ENCODE data around the gene CES4A. TPM values are rescaled to one million over a fixed set of nuclear protein-coding genes. Genes with fewer than 3 reads are reported as not detected.
"Not testable (repeated sequence)": the region's sequence is repeated elsewhere in the genome, so short reads cannot be mapped to it uniquely, and the experiment has no call there.

The CES4A gene
- total RNA-seq, 2 experiments from 2014 or later: 14.9 to 16.0 TPM

- Histone ChIP-seq H3K4me1 (ENCODE audit: insufficient read depth, low read length) (peaks cover 9% of the 10 kb centered on the region), H3K4me3 (ENCODE audit: low read length) (no peak overlapping the region), H3K36me3 (ENCODE audit: insufficient read depth, low read length) (peaks cover 56% of the 10 kb centered on the region), H3K9me3 (ENCODE audit: control insufficient read depth in 1 of 2, insufficient read depth in 1 of 2, low read length in 2 of 2) (no peaks in the 10 kb centered on the region), H3K27me3 (ENCODE audit: control insufficient read depth in 1 of 2, insufficient read depth in 2 of 2, low read length in 2 of 2) (no peaks in the 10 kb centered on the region), H3K27ac (ENCODE audit: low read depth in 1 of 2, low read length in 2 of 2) (no peak overlapping the region)
- no peak overlapping the region for H3K27ac Mint-ChIP-seq
- H3K4me1 Mint-ChIP-seq (ENCODE audit: low read depth): peaks cover 8% of the 10 kb centered on the region
- peaks cover 60% of the 10 kb centered on the region for H3K36me3 Mint-ChIP-seq (ENCODE audit: low read depth)
- no peak overlapping the region for H3K4me3 Mint-ChIP-seq
- CTCF ChIA-PET: no interaction called here
- H3K9me3 Mint-ChIP-seq: no peaks in the 10 kb centered on the region
- POLR2A ChIA-PET: no interaction called here
- ATAC-seq (ENCODE audit: poor library complexity) (no peak), DNase-seq (no peak)
- intact Hi-C loops (cut with DNase I, micrococcal nuclease): no loop called here
- peaks cover 7% of the 10 kb centered on the region for H3K27me3 Mint-ChIP-seq
- no peak for TF ChIP-seq CTCF (IDR thresholded peaks at IDR 0.05)
Measured at GRCh38 chr16:66942981-66943380, 45.4 kb upstream of the CES4A start.

GRCh38 chr16:66943426-66944053 lies 44.8 kb upstream of the CES4A start:
- H3K4me1 ChIP-seq (ENCODE audit: insufficient read depth, low read length): peaks cover 15% of the 10 kb centered on the region
- peaks cover 13% of the 10 kb centered on the region for H3K4me1 Mint-ChIP-seq (ENCODE audit: low read depth)
- H3K9me3 Mint-ChIP-seq: no peaks in the 10 kb centered on the region

GRCh38 chr16:66944054-66944441 lies 44.3 kb upstream of the CES4A start:
- no peak for DNase-seq
- Mint-ChIP-seq H3K4me1 (ENCODE audit: low read depth) (peaks cover 16% of the 10 kb centered on the region), H3K27me3 (peaks cover 17% of the 10 kb centered on the region), H3K9me3 (no peaks in the 10 kb centered on the region), H3K36me3 (ENCODE audit: low read depth) (peaks cover 50% of the 10 kb centered on the region), H3K4me3 (peak overlapping the region; percentile 11), H3K27ac (no peak overlapping the region)
- no peak overlapping the region for H3K27ac ChIP-seq (ENCODE audit: low read depth in 1 of 2, low read length in 2 of 2)
- peaks cover 46% of the 10 kb centered on the region for H3K36me3 ChIP-seq (ENCODE audit: insufficient read depth, low read length)
- POLR2A ChIA-PET: interaction anchor here (0.6 kb wide), 1 partner anchor 1380 kb away, joined by 3 read pairs; no protein-coding TSS in a partner anchor
- TF ChIP-seq CTCF (IDR thresholded peaks at IDR 0.05): no peak
- peaks cover 0 to 7% of the 10 kb centered on the region in 2 experiments for H3K9me3 ChIP-seq (ENCODE audit: control insufficient read depth in 1 of 2, insufficient read depth in 1 of 2, low read length in 2 of 2)
- H3K4me3 ChIP-seq (ENCODE audit: low read length): no peak overlapping the region
- no peak for ATAC-seq (ENCODE audit: poor library complexity)
- peaks cover 20% of the 10 kb centered on the region for H3K4me1 ChIP-seq (ENCODE audit: insufficient read depth, low read length)
- CTCF ChIA-PET: interaction anchor here (1.0 to 1.3 kb wide), 2 partner anchors 17 to 113 kb away, joined by 4 read pairs; partner anchors contain the start of genes CES3 and NAE1
- intact Hi-C loops (cut with DNase I, micrococcal nuclease): no loop called here
- H3K27me3 ChIP-seq (ENCODE audit: control insufficient read depth in 1 of 2, insufficient read depth in 2 of 2, low read length in 2 of 2): peaks cover 7 to 9% of the 10 kb centered on the region in 2 experiments

More at GRCh38 chr16:66943426-66944053, 44.8 kb upstream of the CES4A start:
- H3K27me3 ChIP-seq (ENCODE audit: control insufficient read depth in 1 of 2, insufficient read depth in 2 of 2, low read length in 2 of 2): peaks cover 3 to 4% of the 10 kb centered on the region in 2 experiments
- CTCF ChIA-PET: interaction anchor here (1.0 to 1.3 kb wide), 2 partner anchors 18 to 113 kb away, joined by 4 read pairs; partner anchors contain the start of genes CES3 and NAE1
- POLR2A ChIA-PET: interaction anchor here (0.6 kb wide), 1 partner anchor 1380 kb away, joined by 3 read pairs; no protein-coding TSS in a partner anchor
- Mint-ChIP-seq H3K36me3 (ENCODE audit: low read depth) (peaks cover 55% of the 10 kb centered on the region), H3K27ac (no peak overlapping the region), H3K27me3 (peaks cover 12% of the 10 kb centered on the region), H3K4me3 (no peak overlapping the region)
- intact Hi-C loops (cut with DNase I, micrococcal nuclease): no loop called here
- peaks cover 50% of the 10 kb centered on the region for H3K36me3 ChIP-seq (ENCODE audit: insufficient read depth, low read length)
- H3K4me3 ChIP-seq (ENCODE audit: low read length): no peak overlapping the region
- H3K27ac ChIP-seq (ENCODE audit: low read depth in 1 of 2, low read length in 2 of 2): no peak overlapping the region
- H3K9me3 ChIP-seq (ENCODE audit: control insufficient read depth in 1 of 2, insufficient read depth in 1 of 2, low read length in 2 of 2): peaks cover 0 to 2% of the 10 kb centered on the region in 2 experiments
- ATAC-seq (ENCODE audit: poor library complexity) (no peak), DNase-seq (no peak)
- TF ChIP-seq CTCF (IDR thresholded peaks at IDR 0.05): no peak

- H3K9me3 ChIP-seq (ENCODE audit: control insufficient read depth in 1 of 2, insufficient read depth in 1 of 2, low read length in 2 of 2); H3K4me3 ChIP-seq (ENCODE audit: low read length); H3K9me3 Mint-ChIP-seq; H3K27ac Mint-ChIP-seq; intact Hi-C loops (cut with DNase I, micrococcal nuclease); DNase-seq; H3K4me3 Mint-ChIP-seq; ATAC-seq (ENCODE audit: poor library complexity); H3K27ac ChIP-seq (ENCODE audit: low read depth in 1 of 2, low read length in 2 of 2); POLR2A ChIA-PET: not testable (repeated sequence)
- CTCF ChIA-PET: interaction anchor here (1.3 kb wide), 1 partner anchor 114 kb away, joined by 4 read pairs; the partner anchor contains the start of gene NAE1
- Histone ChIP-seq H3K4me1 (ENCODE audit: insufficient read depth, low read length) (peaks cover 24% of the 10 kb centered on the region), H3K27me3 (ENCODE audit: control insufficient read depth in 1 of 2, insufficient read depth in 2 of 2, low read length in 2 of 2) (peaks cover 14 to 15% of the 10 kb centered on the region in 2 experiments), H3K36me3 (ENCODE audit: insufficient read depth, low read length) (peaks cover 39% of the 10 kb centered on the region)
- H3K36me3 Mint-ChIP-seq (ENCODE audit: low read depth): peaks cover 41% of the 10 kb centered on the region
- peaks cover 26% of the 10 kb centered on the region for H3K27me3 Mint-ChIP-seq
- peaks cover 16% of the 10 kb centered on the region for H3K4me1 Mint-ChIP-seq (ENCODE audit: low read depth)
Measured at GRCh38 chr16:66944971-66945370, 43.4 kb upstream of the CES4A start.
